M059J (cell line): ENCODE data around the gene OPN3. TPM values are rescaled to one million over a fixed set of nuclear protein-coding genes. Genes with fewer than 3 reads are reported as not detected.

Experiments
- DNase-seq: peaks from one replicate; pipeline ENCODE4 v3.0.0-alpha.2; 2012; ENCODE audit warnings: low read depth
- total RNA-seq: library from RNA; depleted of rRNA; stranded (reverse); fragments of >200 nt; shearing (Covaris generic); gene quantifications from 2 replicates; pipeline ENCODE4 v1.2.3, GENCODE V29; 2014

Gene OPN3
- total RNA-seq, 1 experiment from 2014 or later = 30.8 TPM

- DNase-seq = peak; percentile 71
Observed at GRCh38 chr1:241615043-241615974, 24.9 kb downstream of the OPN3 start.

- DNase-seq = no peak
Observed at GRCh38 chr1:241614572-241614971, 25.6 kb downstream of the OPN3 start.

- DNase-seq = peak; percentile 31
Observed at GRCh38 chr1:241614144-241614543, 26.0 kb downstream of the OPN3 start.

GRCh38 chr1:241612533-241613477, 27.4 kb downstream of the OPN3 start:
- DNase-seq = peak; percentile 90

GRCh38 chr1:241611736-241612135, 28.4 kb downstream of the OPN3 start:
- no peak for DNase-seq

- DNase-seq = peak; percentile 79
Observed at GRCh38 chr1:241611063-241611462, 29.1 kb downstream of the OPN3 start.

GRCh38 chr1:241610056-241610815, 29.9 kb downstream of the OPN3 start:
- DNase-seq = peak; percentile 88

- peak; percentile 79 for DNase-seq
Observed at GRCh38 chr1:241608379-241609033, 31.7 kb downstream of the OPN3 start.

GRCh38 chr1:241607497-241607896, 32.7 kb downstream of the OPN3 start:
- DNase-seq = no peak

- peak; percentile 86 for DNase-seq
Observed at GRCh38 chr1:241606544-241606943, 33.6 kb downstream of the OPN3 start.

- peak; percentile 50 for DNase-seq
Observed at GRCh38 chr1:241605146-241605805, 34.9 kb downstream of the OPN3 start.

GRCh38 chr1:241603731-241604245, 36.4 kb downstream of the OPN3 start:
- DNase-seq = peak; percentile 82

GRCh38 chr1:241600496-241600901, 39.7 kb downstream of the OPN3 start:
- peak; percentile 39 for DNase-seq

- no peak for DNase-seq
Observed at GRCh38 chr1:241598249-241598648, 41.9 kb downstream of the OPN3 start.

- no peak for DNase-seq
Observed at GRCh38 chr1:241596633-241597032, 43.5 kb downstream of the OPN3 start.

GRCh38 chr1:241593186-241593585, 47.0 kb downstream of the OPN3 start:
- peak; percentile 55 for DNase-seq

GRCh38 chr1:241592273-241592958, 47.8 kb downstream of the OPN3 start:
- DNase-seq = peak; percentile 99

- DNase-seq = no peak
Observed at GRCh38 chr1:241591736-241592135, 48.4 kb downstream of the OPN3 start.

- DNase-seq = peak; percentile 98
Observed at GRCh38 chr1:241591317-241591716, 48.9 kb downstream of the OPN3 start.

- DNase-seq = no peak
Observed at GRCh38 chr1:241590719-241591118, 49.5 kb downstream of the OPN3 start.
